Measurements from ENCODE around the gene HSPA14. TPM values are rescaled to one million over a fixed set of nuclear protein-coding genes. Genes with fewer than 3 reads are reported as not detected.

The HSPA14 gene
- total RNA-seq, 2 donors from 2014 or later: 23.3 to 40.9 TPM

GRCh38 chr10:14822879-14823755 is 15.0 kb upstream of the HSPA14 start:
- H3K36me3 Mint-ChIP-seq (ENCODE audit: low read depth): no peaks in the 10 kb centered on the region
- H3K9me3 Mint-ChIP-seq: no peaks in the 10 kb centered on the region
- peak; percentile 51 for ATAC-seq (replicated peaks)
- no peaks in the 10 kb centered on the region for H3K27me3 Mint-ChIP-seq
- H3K4me3 Mint-ChIP-seq: no peak overlapping the region
- peak overlapping the region; percentile 47 for H3K27ac Mint-ChIP-seq
- H3K4me1 Mint-ChIP-seq: no peaks in the 10 kb centered on the region

GRCh38 chr10:14823966-14824365 is 14.1 kb upstream of the HSPA14 start:
- H3K4me3 Mint-ChIP-seq: no peak overlapping the region
- H3K27ac Mint-ChIP-seq: no peak overlapping the region
- no peaks in the 10 kb centered on the region for H3K9me3 Mint-ChIP-seq
- no peaks in the 10 kb centered on the region for H3K4me1 Mint-ChIP-seq
- H3K27me3 Mint-ChIP-seq: no peaks in the 10 kb centered on the region
- no peak for ATAC-seq (replicated peaks)
- no peaks in the 10 kb centered on the region for H3K36me3 Mint-ChIP-seq (ENCODE audit: low read depth)

DNA sequence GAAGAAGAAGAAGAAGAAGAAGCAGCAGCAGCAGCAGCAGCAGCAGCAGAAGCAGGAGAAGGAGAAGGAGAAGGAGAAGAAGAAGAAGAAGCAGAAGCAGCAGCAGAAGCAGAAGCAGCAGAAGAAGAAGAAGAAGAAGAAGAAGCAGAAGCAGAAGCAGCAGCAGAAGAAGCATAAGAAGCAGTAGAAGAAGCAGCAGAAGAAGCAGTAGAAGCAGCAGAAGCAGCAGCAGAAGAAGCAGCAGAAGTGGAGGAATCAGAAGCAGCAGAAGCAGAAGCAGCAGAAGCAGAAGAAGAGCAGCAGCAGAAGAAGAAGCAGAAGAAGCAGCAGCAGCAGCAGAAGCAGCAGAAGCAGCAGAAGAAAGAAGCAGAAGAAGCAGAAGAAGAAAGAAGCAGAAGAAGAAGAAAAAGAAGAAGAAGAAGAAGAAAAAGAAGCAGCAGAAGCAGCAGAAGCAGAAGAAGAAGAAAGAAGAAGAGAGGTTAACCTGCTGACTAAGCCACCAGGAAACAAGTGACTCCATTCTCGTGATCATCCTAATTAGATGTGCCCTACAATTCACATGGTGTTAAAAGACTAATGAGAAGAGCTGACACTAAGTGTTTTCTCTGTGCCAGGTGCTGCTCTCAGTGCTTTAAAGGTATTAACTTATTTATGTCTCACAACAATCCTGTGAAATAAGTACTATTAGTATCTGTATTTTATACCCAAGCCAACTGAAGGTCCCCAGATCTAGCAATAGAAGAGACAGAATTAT is 11.9 kb upstream of the HSPA14 start:
- no peaks in the 10 kb centered on the region for H3K9me3 Mint-ChIP-seq
- ATAC-seq (replicated peaks): no peak
- H3K27me3 Mint-ChIP-seq: no peaks in the 10 kb centered on the region
- H3K4me3 Mint-ChIP-seq: no peak overlapping the region
- no peaks in the 10 kb centered on the region for H3K36me3 Mint-ChIP-seq (ENCODE audit: low read depth)
- H3K27ac Mint-ChIP-seq: no peak overlapping the region
- no peaks in the 10 kb centered on the region for H3K4me1 Mint-ChIP-seq

DNA sequence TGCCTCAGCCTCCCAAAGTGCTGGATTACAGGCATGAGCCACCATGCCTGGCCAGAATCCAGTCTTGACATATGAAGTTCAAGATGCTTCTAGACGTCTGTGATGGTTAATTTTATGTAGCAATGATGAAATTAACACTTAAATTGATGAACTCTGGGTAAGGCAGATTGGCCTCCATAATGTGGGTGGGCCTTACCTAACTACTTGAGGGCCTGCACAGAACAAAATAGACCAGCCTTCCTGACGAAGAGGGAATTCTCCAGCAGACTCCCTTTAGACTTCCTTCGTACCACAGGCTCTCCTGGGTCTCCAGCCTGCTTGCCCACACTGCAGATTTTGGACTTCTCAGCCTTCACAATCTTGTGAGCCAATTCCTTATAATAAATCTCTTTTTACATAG is 5.0 kb upstream of the HSPA14 start:
- Mint-ChIP-seq H3K4me3 (no peak overlapping the region), H3K27ac (no peak overlapping the region), H3K27me3 (no peaks in the 10 kb centered on the region), H3K9me3 (no peaks in the 10 kb centered on the region), H3K4me1 (peaks cover 4% of the 10 kb centered on the region), H3K36me3 (ENCODE audit: low read depth) (peaks cover 4% of the 10 kb centered on the region)
- ATAC-seq (replicated peaks): no peak

GRCh38 chr10:14836208-14836607 is 1.9 kb upstream of the HSPA14 start:
- Mint-ChIP-seq H3K27ac (no peak overlapping the region), H3K27me3 (no peaks in the 10 kb centered on the region), H3K4me3 (no peak overlapping the region), H3K4me1 (peaks cover 14% of the 10 kb centered on the region), H3K36me3 (ENCODE audit: low read depth) (peaks cover 31% of the 10 kb centered on the region), H3K9me3 (no peaks in the 10 kb centered on the region)
- ATAC-seq (replicated peaks): no peak

- Mint-ChIP-seq H3K27ac (peak overlapping the region; percentile 93), H3K4me3 (peak overlapping the region; percentile 79), H3K9me3 (no peaks in the 10 kb centered on the region), H3K4me1 (peaks cover 14% of the 10 kb centered on the region), H3K27me3 (no peaks in the 10 kb centered on the region), H3K36me3 (ENCODE audit: low read depth) (peaks cover 40% of the 10 kb centered on the region)
- ATAC-seq (replicated peaks): no peak
Measured at GRCh38 chr10:14837003-14837756, 926 bp upstream of the HSPA14 start.

DNA sequence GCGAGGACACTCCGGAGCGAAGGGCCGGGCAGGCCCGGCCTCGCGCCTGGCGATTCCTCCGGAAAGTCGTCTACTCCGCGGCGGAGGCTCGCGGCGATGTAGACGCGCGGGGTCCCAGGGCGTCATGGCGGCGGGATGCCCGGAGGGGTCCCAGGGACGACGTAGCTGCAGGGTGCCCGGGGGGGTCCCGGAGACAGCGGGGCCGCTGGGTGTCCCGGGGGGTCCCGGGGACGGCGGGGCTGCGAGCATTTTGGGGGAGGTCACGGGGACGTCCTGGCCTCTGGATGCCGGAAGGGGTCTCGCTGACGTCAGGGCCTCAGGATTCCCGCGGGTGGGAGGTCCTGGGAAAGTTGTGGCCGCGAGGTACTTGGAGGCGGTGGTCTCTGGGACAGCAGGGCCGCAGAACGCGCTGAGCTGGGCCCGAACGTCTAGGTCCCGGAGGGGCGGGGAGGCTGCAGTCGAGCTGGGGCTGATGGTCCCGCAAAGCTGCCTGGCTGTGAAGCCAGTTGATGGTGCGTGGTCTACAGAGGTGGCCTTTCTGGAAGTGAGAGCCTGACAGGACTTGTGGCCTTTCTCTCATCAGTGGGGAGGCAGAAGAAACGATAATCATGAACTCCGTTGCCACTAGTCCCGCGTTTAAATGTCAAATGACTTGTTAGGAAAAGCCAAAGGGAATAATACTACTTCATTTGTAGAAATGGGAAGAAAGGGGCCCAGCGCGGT is 637 bp downstream of the HSPA14 start:
- Mint-ChIP-seq H3K4me3 (peak overlapping the region; percentile 79), H3K9me3 (no peaks in the 10 kb centered on the region), H3K36me3 (ENCODE audit: low read depth) (peaks cover 56% of the 10 kb centered on the region), H3K4me1 (peaks cover 14% of the 10 kb centered on the region), H3K27me3 (no peaks in the 10 kb centered on the region), H3K27ac (peak overlapping the region; percentile 93)
- no peak for ATAC-seq (replicated peaks)

- H3K4me1 Mint-ChIP-seq: peaks cover 14% of the 10 kb centered on the region
- H3K36me3 Mint-ChIP-seq (ENCODE audit: low read depth): peaks cover 61% of the 10 kb centered on the region
- H3K27ac Mint-ChIP-seq: peak overlapping the region; percentile 93
- no peaks in the 10 kb centered on the region for H3K9me3 Mint-ChIP-seq
- no peak for ATAC-seq (replicated peaks)
- H3K27me3 Mint-ChIP-seq: no peaks in the 10 kb centered on the region
- peak overlapping the region; percentile 79 for H3K4me3 Mint-ChIP-seq
Measured at GRCh38 chr10:14839305-14839695, 1.2 kb downstream of the HSPA14 start.

- H3K4me3 Mint-ChIP-seq: peak overlapping the region; percentile 79
- H3K4me1 Mint-ChIP-seq: peaks cover 14% of the 10 kb centered on the region
- no peak overlapping the region for H3K27ac Mint-ChIP-seq
- ATAC-seq (replicated peaks): no peak
- peaks cover 70% of the 10 kb centered on the region for H3K36me3 Mint-ChIP-seq (ENCODE audit: low read depth)
- no peaks in the 10 kb centered on the region for H3K9me3 Mint-ChIP-seq
- H3K27me3 Mint-ChIP-seq: no peaks in the 10 kb centered on the region
Measured at GRCh38 chr10:14840178-14840577, 2.1 kb downstream of the HSPA14 start.

GRCh38 chr10:14843327-14843988 is 5.4 kb downstream of the HSPA14 start:
- no peaks in the 10 kb centered on the region for H3K27me3 Mint-ChIP-seq
- H3K4me1 Mint-ChIP-seq: peaks cover 13% of the 10 kb centered on the region
- no peak for ATAC-seq (replicated peaks)
- H3K36me3 Mint-ChIP-seq (ENCODE audit: low read depth): peaks cover 89% of the 10 kb centered on the region
- H3K9me3 Mint-ChIP-seq: no peaks in the 10 kb centered on the region
- H3K4me3 Mint-ChIP-seq: no peak overlapping the region
- no peak overlapping the region for H3K27ac Mint-ChIP-seq

- ATAC-seq (replicated peaks): no peak
- H3K27me3 Mint-ChIP-seq: no peaks in the 10 kb centered on the region
- no peaks in the 10 kb centered on the region for H3K9me3 Mint-ChIP-seq
- no peak overlapping the region for H3K27ac Mint-ChIP-seq
- H3K4me1 Mint-ChIP-seq: peaks cover 8% of the 10 kb centered on the region
- H3K36me3 Mint-ChIP-seq (ENCODE audit: low read depth): peaks cover 92% of the 10 kb centered on the region
- no peak overlapping the region for H3K4me3 Mint-ChIP-seq
Measured at GRCh38 chr10:14844948-14845347, 6.8 kb downstream of the HSPA14 start.

- H3K4me1 Mint-ChIP-seq: no peaks in the 10 kb centered on the region
Measured at GRCh38 chr10:14852236-14852635, 14.1 kb downstream of the HSPA14 start.

DNA sequence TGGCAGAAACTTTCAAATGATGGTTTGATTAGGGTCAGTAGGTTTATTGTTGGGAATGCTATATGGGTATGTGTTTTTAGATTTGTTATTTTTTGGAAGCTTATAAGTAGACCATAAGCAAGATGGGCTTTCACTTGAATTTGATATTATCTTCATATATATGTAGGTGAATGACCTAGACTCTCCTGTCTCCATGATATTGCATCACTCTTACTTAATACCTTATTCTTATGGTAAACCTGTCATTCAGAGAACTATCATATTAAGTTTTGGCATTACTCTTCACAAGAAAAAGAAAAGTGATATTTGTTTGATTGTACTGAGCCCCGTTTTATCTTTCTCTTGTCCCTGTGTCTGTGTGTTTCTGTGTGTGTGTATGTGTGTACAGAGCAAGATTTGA is 17.3 kb downstream of the HSPA14 start:
- H3K27ac Mint-ChIP-seq: no peak overlapping the region
- no peak for ATAC-seq (replicated peaks)
- H3K4me1 Mint-ChIP-seq: no peaks in the 10 kb centered on the region
- H3K9me3 Mint-ChIP-seq: no peaks in the 10 kb centered on the region
- H3K36me3 Mint-ChIP-seq (ENCODE audit: low read depth): peaks cover 100% of the 10 kb centered on the region
- H3K27me3 Mint-ChIP-seq: no peaks in the 10 kb centered on the region
- no peak overlapping the region for H3K4me3 Mint-ChIP-seq

More at GRCh38 chr10:14852236-14852635, 14.1 kb downstream of the HSPA14 start:
- H3K9me3 Mint-ChIP-seq: no peaks in the 10 kb centered on the region
- ATAC-seq (replicated peaks): no peak
- peaks cover 96% of the 10 kb centered on the region for H3K36me3 Mint-ChIP-seq (ENCODE audit: low read depth)
- no peak overlapping the region for H3K4me3 Mint-ChIP-seq
- H3K27ac Mint-ChIP-seq: no peak overlapping the region
- H3K27me3 Mint-ChIP-seq: no peaks in the 10 kb centered on the region
